Heart left ventricle (tissue), 16 donors: ENCODE measurements around the gene PKM. TPM values are rescaled to one million over a fixed set of nuclear protein-coding genes. Genes with fewer than 3 reads are reported as not detected.

Experiments used
- ATAC-seq, 4 donors: fragments of 200-7000 bp; cut with Tn5 transposase; one replicate each; pipeline ENCODE4 v1.9.1; 2020 to 2022; ENCODE audit warnings: moderate library complexity in 4 of 4, mild to moderate bottlenecking in 3 of 4, moderate number of reproducible peaks in 1 of 4
- DNase-seq, 5 donors: peaks; one replicate each; pipeline ENCODE4 v3.0.0-alpha.2; 2020
- H3K27ac ChIP-seq, 12 donors: fragments of 200-600 bp; sonication (generic) in 4 of 12; one replicate each; pipeline versions ENCODE4 v1.5.0 to v1.8.0; 2016 to 2022; ENCODE audit warnings: mild to moderate bottlenecking in 2 of 12
- H3K27me3 ChIP-seq, 9 donors: fragments of 200-600 bp; sonication (generic) in 2 of 9; one replicate each; pipeline versions ENCODE4 v1.5.1 to v1.8.0; 2016 to 2022; ENCODE audit warnings: mild to moderate bottlenecking in 3 of 9
- H3K36me3 ChIP-seq, 9 donors: fragments of 200-600 bp; sonication (generic) in 2 of 9; one replicate each; pipeline versions ENCODE4 v1.5.0 to v1.8.0; 2018 to 2022; ENCODE audit warnings: mild to moderate bottlenecking in 2 of 9
- H3K4me1 ChIP-seq, 12 donors: fragments of 200-600 bp; sonication (generic) in 4 of 12; one replicate each; pipeline versions ENCODE4 v1.5.0 to v1.8.0; 2016 to 2022; ENCODE audit warnings: mild to moderate bottlenecking in 3 of 12
- H3K4me3 ChIP-seq, 12 donors: fragments of 200-600 bp; sonication (generic) in 4 of 12; one replicate each; pipeline versions ENCODE4 v1.5.0 to v1.8.0; 2017 to 2022; ENCODE audit warnings: mild to moderate bottlenecking in 9 of 12, moderate library complexity in 4 of 12
- H3K9me3 ChIP-seq, 12 donors: fragments of 200-600 bp; sonication (generic) in 4 of 12; one replicate each; pipeline versions ENCODE4 v1.5.0 to v1.8.0; 2016 to 2022; ENCODE audit warnings: mild to moderate bottlenecking in 1 of 12
- CTCF ChIP-seq, 12 donors: fragments of 200-600 bp; sonication (generic) in 4 of 12; IDR thresholded peaks; one replicate each; pipeline versions ENCODE4 v1.5.0 to v1.8.0; 2018 to 2022; ENCODE audit warnings: antibody characterized with exemption in 12 of 12, mild to moderate bottlenecking in 5 of 12
- POLR2A ChIP-seq, 2 donors: fragments of 450-650 bp; IDR thresholded peaks; one replicate each; pipeline ENCODE4 v1.6.1; 2017; ENCODE audit warnings: antibody characterized with exemption in 2 of 2, mild to moderate bottlenecking in 2 of 2, moderate library complexity in 2 of 2
- WGBS, 4 donors: extraction: QIAGEN DNeasy Blood & Tissue Kit in 2 of 4; methylation state at CpG; one replicate each; pipeline versions ENCODE4 v1.1.5 to v1.1.7; 2013 to 2018; 5-methylcytosine and 5-hydroxymethylcytosine counted together
- intact Hi-C, 10 donors: fragments of 100-400 bp; cut with DNase I; formaldehyde crosslinking; loops; one replicate each; pipeline versions ENCODE4 v1.11.1 to v1.14.2; 2022
- polyA plus RNA-seq, 2 donors: library from polyadenylated mRNA; stranded (reverse); fragments of 200-250 nt; gene quantifications; one replicate each; pipeline ENCODE4 v1.2.3, GENCODE V29; 2013
- total RNA-seq, 9 donors: library from RNA; depleted of rRNA in 2 of 9; stranded (reverse); fragments of >200 nt in 2 of 9; fragmentation: NEBNext Ultra II Directional in 3 of 9; extraction: Animal tissue kit (Norgen Biotek cat#: 25700) in 3 of 9; gene quantifications; one replicate each; pipeline versions ENCODE4 v1.1.0 to v1.2.4, GENCODE V29; 2016 to 2023
- donor health status: ischemic (EF 13 %, LVEDD 7.1; RV severe dilation, severe dysfunction).
- donor health status: healthy with polysubstance abuse.
- donor health status: DM: no; HTN: yes; CAD: no.
- donor health status: DM: no; HTN: no; CAD: no.
- donor health status: ischemic (EF 25% LVEDD 6.9; RV normal size, moderate dysfunction).
- donor health status: ischemic (EF 25% LVEDD 5.7; RV mildly dilated, moderate dysfunction).
- donor health status: healthy.
- donor health status: DM: yes; HTN: yes; CAD: no.
- donor health status: ischemic (EF 35%, LVEDD 5.7; RV mildly dilated, moderate dysfunction).
- donor health status: nonischemic (EF 11% LVEDD 7.7; RV severe dilation, severe dysfunction).
- donor health status: DM: yes; HTN: yes; CAD: no.
- donor health status: PGD.
- donor health status: ischemic (EF 29% LVEDD 5.4; RV normal size, mild dysfunction).
- donor health status: nonischemic (EF 23%, LVEDD 6.1; RV moderate dilation, normal function).

The PKM gene
- total and polyA plus RNA-seq, 11 donors = 602 to 1,279 (median 921) TPM

- DNase-seq (no peak), ATAC-seq (no peak)
- H3K36me3 ChIP-seq = no peaks in the 10 kb centered on the region
- peaks cover 0 to 17% (median 10%) of the 10 kb centered on the region in 12 donors for H3K4me1 ChIP-seq
- H3K27ac ChIP-seq = no peak overlapping the region
- H3K4me3 ChIP-seq = no peak overlapping the region
- no peaks in the 10 kb centered on the region for H3K9me3 ChIP-seq
- WGBS, 4 donors = 90 to 100% (median 93%) methylated on average over 3 of the region's 3 CpGs
- no peaks in the 10 kb centered on the region for H3K27me3 ChIP-seq
- TF ChIP-seq POLR2A (IDR thresholded peaks at IDR 0.05) = no peak
- TF ChIP-seq CTCF (IDR thresholded peaks at IDR 0.05) = no peak
- intact Hi-C loops = no loop called here
These were observed 54.2 kb downstream of the PKM start for GRCh38 chr15:72176743-72177142.

- no peak overlapping the region for H3K4me3 ChIP-seq
- no peak for TF ChIP-seq CTCF (IDR thresholded peaks at IDR 0.05)
- no peak for TF ChIP-seq POLR2A (IDR thresholded peaks at IDR 0.05)
- DNase-seq (no peak), ATAC-seq (peak in 1 of 4 donors; percentile 29)
- H3K27me3 ChIP-seq = no peaks in the 10 kb centered on the region
- no peaks in the 10 kb centered on the region for H3K9me3 ChIP-seq
- no peaks in the 10 kb centered on the region for H3K36me3 ChIP-seq
- peaks cover 0 to 17% (median 10%) of the 10 kb centered on the region in 12 donors for H3K4me1 ChIP-seq
- 78 to 88% (median 84%) methylated on average over 5 to 6 of the region's 6 CpGs for WGBS, 4 donors
- H3K27ac ChIP-seq = no peak overlapping the region
- intact Hi-C loops = no loop called here
These were observed 54.8 kb downstream of the PKM start for GRCh38 chr15:72176159-72176558.

GRCh38 chr15:72175186-72176044, 55.6 kb downstream of the PKM start:
- no peak for ATAC-seq
- TF ChIP-seq CTCF (IDR thresholded peaks at IDR 0.05) (no peak), POLR2A (IDR thresholded peaks at IDR 0.05) (no peak)
- H3K36me3 ChIP-seq = no peaks in the 10 kb centered on the region
- WGBS, 4 donors = 90 to 93% (median 92%) methylated on average over 15 of the region's 15 CpGs
- no peaks in the 10 kb centered on the region for H3K9me3 ChIP-seq
- no peaks in the 10 kb centered on the region for H3K27me3 ChIP-seq
- peaks cover 0 to 14% (median 10%) of the 10 kb centered on the region in 12 donors for H3K4me1 ChIP-seq
- intact Hi-C loops = no loop called here
- no peak for DNase-seq
- no peak overlapping the region for H3K27ac ChIP-seq
- no peak overlapping the region for H3K4me3 ChIP-seq

- Histone ChIP-seq H3K27ac (no peak overlapping the region), H3K36me3 (no peaks in the 10 kb centered on the region), H3K4me1 (peaks cover 0 to 7% (median 3%) of the 10 kb centered on the region in 12 donors), H3K9me3 (no peaks in the 10 kb centered on the region), H3K27me3 (no peaks in the 10 kb centered on the region), H3K4me3 (no peak overlapping the region)
- DNase-seq (no peak), ATAC-seq (no peak)
- intact Hi-C loops = no loop called here
- TF ChIP-seq POLR2A (IDR thresholded peaks at IDR 0.05) (no peak), CTCF (IDR thresholded peaks at IDR 0.05) (no peak)
- WGBS, 4 donors = 71 to 86% (median 77%) methylated on average over 5 of the region's 5 CpGs
These were observed 56.3 kb downstream of the PKM start for GRCh38 chr15:72174551-72175165.
